Right atrium auricular region (tissue), 2 donors: Measurements from ENCODE around the gene MECP2. TPM values are rescaled to one million over a fixed set of nuclear protein-coding genes. Genes with fewer than 3 reads are reported as not detected.

Experiments used
- DNase-seq: peaks from one replicate; pipeline ENCODE4 v3.0.0-alpha.2; 2019; ENCODE audit warnings: low spot score
- H3K27ac ChIP-seq, 2 donors: fragments of 200-600 bp; sonication (generic); 1 replicate in 1 of 2; 2 replicates in 1 of 2; pipeline ENCODE4 v1.5.1; 2016 to 2019
- H3K27me3 ChIP-seq, 2 donors: fragments of 200-600 bp; sonication (generic); one replicate each; pipeline versions ENCODE4 v1.5.1 to v1.6.0; 2017 to 2019
- H3K36me3 ChIP-seq: fragments of 200-600 bp; sonication (generic); one replicate; pipeline ENCODE4 v1.5.1; 2016
- H3K4me1 ChIP-seq, 2 donors: fragments of 200-600 bp; sonication (generic); one replicate each; pipeline versions ENCODE4 v1.5.1 to v1.6.0; 2017 to 2019
- H3K4me3 ChIP-seq, 2 donors: fragments of 200-600 bp; sonication (generic); 1 replicate in 1 of 2; 2 replicates in 1 of 2; pipeline ENCODE4 v1.5.1; 2017 to 2019; ENCODE audit warnings: mild to moderate bottlenecking in 1 of 2, moderate library complexity in 1 of 2
- H3K9me3 ChIP-seq, 2 donors: fragments of 200-600 bp; sonication (generic); one replicate each; pipeline ENCODE4 v1.5.1; 2019
- CTCF ChIP-seq, 2 donors: fragments of 200-600 bp; sonication (generic); IDR thresholded peaks; one replicate each; pipeline ENCODE4 v1.5.1; 2019; ENCODE audit warnings: antibody characterized with exemption in 2 of 2
- total RNA-seq, 2 donors: library from RNA; depleted of rRNA; stranded (reverse); fragments of >200 nt; gene quantifications; one replicate each; pipeline ENCODE4 v1.1.0, GENCODE V29; 2016

Gene MECP2
- total RNA-seq, 2 donors from 2014 or later, result 52.7 to 69.1 TPM

DNA sequence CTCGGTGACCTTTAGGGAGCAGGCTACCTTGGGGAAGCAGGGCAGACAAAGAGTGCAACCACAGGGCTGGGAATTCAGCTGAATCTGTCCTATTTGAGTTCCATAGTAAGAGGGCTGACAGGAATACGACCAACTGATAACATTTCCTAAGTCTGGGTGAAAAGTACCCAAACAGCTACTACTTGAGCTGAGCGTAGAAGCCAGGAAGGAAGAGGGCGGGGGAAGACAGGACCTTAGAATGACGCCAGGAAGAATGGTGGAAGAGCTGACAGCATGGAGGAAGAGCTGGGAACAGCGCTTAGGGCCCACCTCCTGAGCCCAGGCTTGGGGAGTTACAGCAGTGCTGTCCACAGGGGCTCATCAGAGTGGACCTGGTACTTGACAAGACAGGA is 14.4 kb downstream of the MECP2 start:
- no peak overlapping the region for H3K4me3 ChIP-seq
- H3K36me3 ChIP-seq, result no peaks in the 10 kb centered on the region
- H3K27me3 ChIP-seq, result no peaks in the 10 kb centered on the region
- H3K4me1 ChIP-seq, result peaks cover 0 to 21% of the 10 kb centered on the region in 2 donors
- no peak for TF ChIP-seq CTCF (IDR thresholded peaks at IDR 0.05)
- H3K27ac ChIP-seq, result peak overlapping the region in 1 of 2 donors; percentile 39
- no peaks in the 10 kb centered on the region for H3K9me3 ChIP-seq
- DNase-seq, result no peak

DNA sequence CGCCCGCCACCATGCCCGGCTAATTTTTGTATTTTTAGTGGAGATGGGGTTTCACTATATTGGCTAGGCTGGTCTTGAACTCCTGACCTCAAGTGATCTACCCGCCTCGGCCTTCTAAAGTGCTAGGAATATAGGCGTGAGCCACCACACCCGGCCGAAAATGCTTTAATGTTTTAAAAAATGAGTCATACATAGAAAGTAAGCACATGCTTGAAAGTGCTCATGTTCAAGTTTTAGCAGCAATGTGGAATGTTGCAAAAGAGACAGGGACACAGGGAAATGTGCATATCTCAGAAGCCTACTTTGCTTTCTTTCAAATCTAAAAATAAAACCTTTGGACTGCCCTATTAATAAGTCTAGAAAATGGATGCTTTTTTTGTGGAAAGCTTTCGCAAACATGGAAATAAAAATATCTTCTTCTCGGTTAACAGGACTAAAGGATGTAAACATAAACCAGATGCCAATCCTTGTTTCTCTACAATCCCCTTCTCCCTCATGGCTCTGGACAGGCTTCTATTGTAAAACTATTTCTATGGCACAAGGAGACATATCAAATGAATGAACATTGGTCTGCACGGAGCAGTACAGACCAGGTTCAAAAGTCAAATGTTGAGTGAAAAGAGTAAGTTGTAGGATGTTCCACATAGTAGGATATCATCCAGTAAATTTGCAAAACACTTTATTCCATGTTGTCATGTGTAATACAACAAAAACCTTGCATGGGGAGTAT is 15.0 kb downstream of the MECP2 start:
- H3K27me3 ChIP-seq, result no peaks in the 10 kb centered on the region
- peak overlapping the region in 1 of 2 donors; percentile 39 for H3K27ac ChIP-seq
- no peak overlapping the region for H3K4me3 ChIP-seq
- H3K36me3 ChIP-seq, result no peaks in the 10 kb centered on the region
- H3K9me3 ChIP-seq, result no peaks in the 10 kb centered on the region
- DNase-seq, result no peak
- H3K4me1 ChIP-seq, result peaks cover 0 to 21% of the 10 kb centered on the region in 2 donors
- no peak for TF ChIP-seq CTCF (IDR thresholded peaks at IDR 0.05)

DNA sequence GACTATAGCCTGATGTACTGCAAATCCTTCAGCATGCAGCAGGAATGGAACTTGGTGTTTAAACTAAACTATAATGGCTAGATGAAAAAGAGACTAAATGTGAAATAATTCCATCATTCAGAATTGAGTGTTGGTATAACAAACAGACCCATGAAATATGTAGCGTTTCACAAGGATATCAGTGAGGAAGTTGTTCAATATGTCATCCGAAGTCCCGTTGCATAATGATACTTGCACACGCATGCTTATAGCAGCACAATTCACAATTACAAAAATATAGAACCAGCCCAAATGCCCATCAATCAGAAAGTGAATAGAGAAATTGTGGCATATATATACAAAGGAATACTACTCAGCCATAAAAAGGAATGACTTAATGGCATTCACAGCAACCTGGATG is 20.4 kb downstream of the MECP2 start:
- no peaks in the 10 kb centered on the region for H3K9me3 ChIP-seq
- no peak overlapping the region for H3K27ac ChIP-seq
- H3K4me1 ChIP-seq, result peaks cover 0 to 30% of the 10 kb centered on the region in 2 donors
- no peak overlapping the region for H3K4me3 ChIP-seq
- H3K27me3 ChIP-seq, result no peaks in the 10 kb centered on the region
- TF ChIP-seq CTCF (IDR thresholded peaks at IDR 0.05), result no peak
- DNase-seq, result no peak
- H3K36me3 ChIP-seq, result no peaks in the 10 kb centered on the region

GRCh38 chrX:154074199-154074598 is 23.3 kb downstream of the MECP2 start:
- Histone ChIP-seq H3K27ac (no peak overlapping the region), H3K27me3 (no peaks in the 10 kb centered on the region), H3K36me3 (no peaks in the 10 kb centered on the region), H3K9me3 (no peaks in the 10 kb centered on the region), H3K4me3 (no peak overlapping the region), H3K4me1 (peaks cover 0 to 24% of the 10 kb centered on the region in 2 donors)
- TF ChIP-seq CTCF (IDR thresholded peaks at IDR 0.05), result no peak
- DNase-seq, result no peak

- Histone ChIP-seq H3K9me3 (no peaks in the 10 kb centered on the region), H3K36me3 (no peaks in the 10 kb centered on the region), H3K4me1 (peaks cover 0 to 30% of the 10 kb centered on the region in 2 donors), H3K4me3 (no peak overlapping the region), H3K27me3 (no peaks in the 10 kb centered on the region), H3K27ac (no peak overlapping the region)
- TF ChIP-seq CTCF (IDR thresholded peaks at IDR 0.05), result no peak
- DNase-seq, result no peak
Observed at GRCh38 chrX:154072192-154072591, 25.3 kb downstream of the MECP2 start.

DNA sequence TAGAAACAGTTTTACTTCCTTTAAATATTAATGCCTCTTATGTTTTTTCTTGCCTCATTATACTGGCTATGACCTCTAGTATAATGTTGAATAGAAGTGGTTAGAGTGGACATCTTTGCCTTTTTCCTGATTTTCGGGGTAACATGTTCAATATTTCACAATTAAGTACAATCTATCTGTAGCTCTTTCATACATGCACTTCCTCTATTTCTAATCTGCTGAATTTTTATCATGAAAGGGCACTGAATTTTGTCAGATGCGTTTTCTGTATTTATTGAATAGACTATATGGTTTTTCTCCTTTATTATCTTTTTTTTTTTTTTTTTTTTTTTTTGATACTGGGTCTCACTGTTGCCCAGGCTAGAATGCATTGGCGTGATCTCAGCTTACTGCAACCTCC is 29.0 kb downstream of the MECP2 start:
- H3K9me3 ChIP-seq, result no peaks in the 10 kb centered on the region
- no peak for TF ChIP-seq CTCF (IDR thresholded peaks at IDR 0.05)
- H3K4me1 ChIP-seq, result peaks cover 0 to 22% of the 10 kb centered on the region in 2 donors
- DNase-seq, result no peak
- H3K27me3 ChIP-seq, result no peaks in the 10 kb centered on the region
- H3K36me3 ChIP-seq, result no peaks in the 10 kb centered on the region
- no peak overlapping the region for H3K27ac ChIP-seq
- no peak overlapping the region for H3K4me3 ChIP-seq
